Endothelial cell of umbilical vein (primary cell): ENCODE measurements around the gene TRAK1.

Experiments used
- CTCF ChIP-seq, 2 donors: IDR thresholded peaks; 1 replicate in 1 of 2; 2 replicates in 1 of 2; pipeline ENCODE4 v1.5.1; 2011; ENCODE audit warnings: low read length in 2 of 2, mild to moderate bottlenecking in 2 of 2, moderate library complexity in 2 of 2, control low read depth in 1 of 2, inconsistent platforms in 1 of 2, low read depth in 1 of 2; ENCODE audit not compliant: insufficient read depth in 1 of 2; ENCODE audit errors: extremely low read depth in 1 of 2
- EZH2 ChIP-seq: IDR thresholded peaks from 2 replicates; pipeline ENCODE4 v1.6.1; 2012; ENCODE audit warnings: borderline replicate concordance, low read depth, mild to moderate bottlenecking, moderate library complexity, low read length, inconsistent platforms; ENCODE audit not compliant: severe bottlenecking
- FOS ChIP-seq: IDR thresholded peaks from 2 replicates; pipeline ENCODE4 v1.6.1; 2011; ENCODE audit warnings: mild to moderate bottlenecking, low read length, moderate library complexity, borderline replicate concordance; ENCODE audit not compliant: insufficient read depth
- GATA2 ChIP-seq: IDR thresholded peaks from 2 replicates; pipeline ENCODE4 v1.7.0; 2011; ENCODE audit warnings: low read depth, mild to moderate bottlenecking, moderate library complexity, mixed read lengths, low read length; ENCODE audit not compliant: insufficient read length, insufficient read depth
- JUN ChIP-seq: IDR thresholded peaks from 2 replicates; pipeline ENCODE4 v1.6.1; 2011; ENCODE audit warnings: borderline replicate concordance, low read depth; ENCODE audit not compliant: insufficient read length, insufficient read depth
- MAX ChIP-seq: IDR thresholded peaks from 2 replicates; pipeline ENCODE4 v1.6.1; 2011; ENCODE audit not compliant: insufficient read depth, insufficient read length
- MYC ChIP-seq: IDR thresholded peaks from one replicate; pipeline ENCODE4 v1.6.1; 2011; ENCODE audit warnings: mild to moderate bottlenecking, low read depth, low read length
- POLR2A ChIP-seq: IDR thresholded peaks from 2 replicates; pipeline ENCODE4 v1.6.1; 2012; ENCODE audit warnings: low read depth, mild to moderate bottlenecking, control low read depth, low read length
- POLR2AphosphoS5 ChIP-seq: IDR thresholded peaks from 2 replicates; pipeline ENCODE4 v1.6.1; 2012; ENCODE audit warnings: low read depth, mild to moderate bottlenecking, control low read depth, low read length, moderate library complexity; ENCODE audit not compliant: insufficient read depth

- TF ChIP-seq CTCF (IDR thresholded peaks at IDR 0.05; ENCODE audit: extremely low read depth in 1 of 2, insufficient read depth in 1 of 2, low read depth in 1 of 2, low read length in 2 of 2), result peak; percentile 43 to 45
- TF ChIP-seq EZH2, result no peak
- TF ChIP-seq POLR2A, result no peak
- no peak for TF ChIP-seq POLR2AphosphoS5
- TF ChIP-seq GATA2, result no peak
- no peak for TF ChIP-seq JUN
- TF ChIP-seq MAX, result no peak
- no peak for TF ChIP-seq MYC
- no peak for TF ChIP-seq FOS
Measured at GRCh38 chr3:42229942-42230688, 139.0 kb downstream of the TRAK1 start.
